NCI-H2081 (cell line): ENCODE measurements around the gene DNM2.

ENCODE experiments used
- DNase-seq, 2 experiments: peaks; one replicate each; lab custom pipeline; 2025; lab: John Stamatoyannopoulos, UW

The DNM2 gene

GRCh38 chr19:10690341-10690781 lies 27.5 kb upstream of the DNM2 start:
- DNase-seq: no peak

GRCh38 chr19:10691178-10691881 lies 26.5 kb upstream of the DNM2 start:
- DNase-seq: no peak

- no peak for DNase-seq
Observed at GRCh38 chr19:10691883-10692282, 26.0 kb upstream of the DNM2 start.

- no peak for DNase-seq
Observed at GRCh38 chr19:10692673-10693264, 25.1 kb upstream of the DNM2 start.

- DNase-seq: no peak
Observed at GRCh38 chr19:10694706-10695307, 23.1 kb upstream of the DNM2 start.

- peak; percentile 92 to 95 for DNase-seq
Observed at GRCh38 chr19:10695401-10696398, 22.2 kb upstream of the DNM2 start.

- DNase-seq: peak; percentile 39 to 63
Observed at GRCh38 chr19:10699650-10700335, 18.1 kb upstream of the DNM2 start.

- DNase-seq: peak; percentile 24 to 45
Observed at GRCh38 chr19:10701955-10702525, 15.8 kb upstream of the DNM2 start.

- no peak for DNase-seq
Observed at GRCh38 chr19:10706990-10707389, 10.9 kb upstream of the DNM2 start.

- DNase-seq: no peak
Observed at GRCh38 chr19:10707440-10707839, 10.4 kb upstream of the DNM2 start.

- DNase-seq: no peak
Observed at GRCh38 chr19:10708291-10708690, 9.6 kb upstream of the DNM2 start.

GRCh38 chr19:10712045-10712444 lies 5.8 kb upstream of the DNM2 start:
- DNase-seq: no peak

- DNase-seq: no peak
Observed at GRCh38 chr19:10712754-10713153, 5.1 kb upstream of the DNM2 start.

GRCh38 chr19:10713317-10713716 lies 4.6 kb upstream of the DNM2 start:
- peak; percentile 35 to 74 for DNase-seq

- no peak for DNase-seq
Observed at GRCh38 chr19:10717054-10717355, 874 bp upstream of the DNM2 start.

- peak; percentile 27 to 45 for DNase-seq
Observed at GRCh38 chr19:10718205-10719196, 622 bp downstream of the DNM2 start.

GRCh38 chr19:10719466-10719961 lies 1.6 kb downstream of the DNM2 start:
- no peak for DNase-seq

GRCh38 chr19:10720607-10721125 lies 2.8 kb downstream of the DNM2 start:
- no peak for DNase-seq

GRCh38 chr19:10723591-10723990 lies 5.7 kb downstream of the DNM2 start:
- DNase-seq: no peak
